Activated naive CD4-positive, alpha-beta T cell treated with anti-CD3 and anti-CD28 coated beads, Interleukin-2, amount 50 U/mL, for 72 hours (primary cell): ENCODE measurements around the gene ESRRG. TPM values are rescaled to one million over a fixed set of nuclear protein-coding genes. Genes with fewer than 3 reads are reported as not detected.

Experiments
- ATAC-seq, 2 donors: fragments of 150-1000 bp; cut with Tn5 transposase; 2 replicates each; pipeline ENCODE4 v1.10.0; 2021; ENCODE audit warnings: mild to moderate bottlenecking in 2 of 2, moderate library complexity in 2 of 2
- DNase-seq, 2 donors: peaks; one replicate each; pipeline ENCODE4 v3.0.0; 2021 to 2022; ENCODE audit warnings: low spot score in 2 of 2
- H3K27ac Mint-ChIP-seq, 2 donors: one replicate each; pipeline ENCODE4 v1.8.0; 2022; ENCODE audit warnings: mild to moderate bottlenecking in 2 of 2, mixed read lengths in 2 of 2
- H3K36me3 Mint-ChIP-seq, 2 donors: one replicate each; pipeline ENCODE4 v1.8.0; 2022; ENCODE audit warnings: mixed read lengths in 2 of 2
- H3K9me3 Mint-ChIP-seq, 2 donors: one replicate each; pipeline ENCODE4 v1.8.0; 2022; ENCODE audit warnings: mixed read lengths in 2 of 2
- total RNA-seq, 2 donors: library from RNA; stranded (reverse); gene quantifications; one replicate each; pipeline ENCODE4 v1.2.3, GENCODE V29; 2022

The ESRRG gene
- total RNA-seq, result not detected

DNA sequence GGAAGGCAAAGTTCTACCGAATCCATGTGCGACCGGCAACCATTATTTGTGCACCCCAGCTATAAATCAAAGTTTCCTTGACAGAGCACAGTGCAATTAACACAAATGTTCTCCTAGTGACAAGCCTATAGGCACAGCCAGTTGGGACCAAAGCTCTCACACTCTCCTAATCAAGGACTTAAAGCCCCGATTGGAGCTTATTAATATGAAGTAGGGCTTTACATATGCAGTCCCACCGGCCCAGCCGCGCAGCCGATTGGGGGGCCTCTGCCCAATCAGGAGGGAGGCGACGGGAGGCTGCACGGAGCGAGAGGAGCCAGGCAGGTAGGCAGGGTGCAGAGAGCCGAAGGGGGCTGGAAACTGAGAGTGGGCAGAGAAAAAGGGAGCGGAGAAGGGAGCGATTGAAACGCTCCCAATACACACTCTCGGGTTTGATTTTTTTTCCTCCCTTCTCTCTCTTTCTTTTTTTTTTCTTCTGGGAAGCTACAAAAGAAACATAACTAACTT is at the start of gene ESRRG:
ESRRG (minus strand) TSS at position 156 of the 507 bp plus-strand sequence; CDS start at position 26, 130 bp downstream.
- peaks cover 4 to 5% of the 10 kb centered on the region in 2 donors for H3K9me3 Mint-ChIP-seq
- DNase-seq (no peak), ATAC-seq (no peak)
- no peak within 1 kb of the TSS for H3K27ac Mint-ChIP-seq
- no peaks in the 10 kb centered on the region for H3K36me3 Mint-ChIP-seq

DNA sequence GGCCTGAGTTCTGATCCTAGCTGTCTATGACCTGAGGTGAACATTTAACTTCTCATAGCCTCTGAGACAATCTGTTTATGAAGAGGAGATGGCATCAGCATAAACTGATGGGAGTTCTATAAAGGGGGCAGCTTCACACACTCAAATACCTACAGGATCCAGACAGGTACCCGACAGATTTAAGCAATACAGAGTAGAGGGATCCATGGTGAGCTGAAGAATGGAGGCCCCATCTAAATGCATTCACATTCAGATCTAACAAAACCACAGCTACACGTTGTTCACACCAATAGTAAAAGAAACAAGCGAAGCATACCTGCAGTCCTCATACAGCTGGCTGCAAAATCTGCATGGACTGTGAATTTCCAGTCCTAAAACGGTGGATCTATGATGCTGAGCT is 48.7 kb upstream of the ESRRG start:
- ATAC-seq (no peak), DNase-seq (no peak)
- Mint-ChIP-seq H3K27ac (no peak overlapping the region), H3K9me3 (peaks cover 12 to 27% of the 10 kb centered on the region in 2 donors), H3K36me3 (no peaks in the 10 kb centered on the region)

DNA sequence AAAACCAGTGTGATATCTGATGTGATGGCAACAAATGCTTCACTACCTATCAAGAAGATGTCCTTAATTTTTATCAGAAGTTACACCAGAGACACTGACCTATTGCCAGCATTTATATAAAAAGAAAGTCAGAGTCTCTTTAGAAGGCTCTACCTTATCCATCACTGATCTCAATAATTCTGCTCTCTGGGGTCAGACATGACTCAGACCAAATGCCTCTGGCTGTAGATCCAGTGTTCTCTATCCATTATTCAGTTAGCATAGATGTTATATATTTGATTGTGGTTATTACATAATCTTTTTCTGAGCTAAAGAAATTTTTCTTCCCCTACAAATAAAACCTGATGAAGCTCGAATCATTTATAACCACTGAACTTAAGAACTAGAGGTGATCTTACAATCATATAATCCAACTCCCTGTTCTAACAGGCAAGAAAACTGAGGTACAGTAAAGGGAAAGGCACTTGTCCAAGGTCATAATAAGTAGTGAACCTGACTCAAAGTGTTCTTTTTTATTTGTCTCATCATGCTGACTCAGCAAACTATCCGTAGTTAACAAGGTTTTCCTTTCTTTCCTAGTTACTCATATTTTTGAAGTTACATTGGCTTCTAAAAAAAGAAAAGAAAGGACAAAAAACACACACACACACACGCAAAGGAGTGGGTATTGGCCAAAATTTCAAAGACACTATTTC is 43.6 kb upstream of the ESRRG start:
- Mint-ChIP-seq H3K27ac (no peak overlapping the region), H3K9me3 (peaks cover 9 to 18% of the 10 kb centered on the region in 2 donors), H3K36me3 (no peaks in the 10 kb centered on the region)
- no peak for DNase-seq
- ATAC-seq, result no peak

DNA sequence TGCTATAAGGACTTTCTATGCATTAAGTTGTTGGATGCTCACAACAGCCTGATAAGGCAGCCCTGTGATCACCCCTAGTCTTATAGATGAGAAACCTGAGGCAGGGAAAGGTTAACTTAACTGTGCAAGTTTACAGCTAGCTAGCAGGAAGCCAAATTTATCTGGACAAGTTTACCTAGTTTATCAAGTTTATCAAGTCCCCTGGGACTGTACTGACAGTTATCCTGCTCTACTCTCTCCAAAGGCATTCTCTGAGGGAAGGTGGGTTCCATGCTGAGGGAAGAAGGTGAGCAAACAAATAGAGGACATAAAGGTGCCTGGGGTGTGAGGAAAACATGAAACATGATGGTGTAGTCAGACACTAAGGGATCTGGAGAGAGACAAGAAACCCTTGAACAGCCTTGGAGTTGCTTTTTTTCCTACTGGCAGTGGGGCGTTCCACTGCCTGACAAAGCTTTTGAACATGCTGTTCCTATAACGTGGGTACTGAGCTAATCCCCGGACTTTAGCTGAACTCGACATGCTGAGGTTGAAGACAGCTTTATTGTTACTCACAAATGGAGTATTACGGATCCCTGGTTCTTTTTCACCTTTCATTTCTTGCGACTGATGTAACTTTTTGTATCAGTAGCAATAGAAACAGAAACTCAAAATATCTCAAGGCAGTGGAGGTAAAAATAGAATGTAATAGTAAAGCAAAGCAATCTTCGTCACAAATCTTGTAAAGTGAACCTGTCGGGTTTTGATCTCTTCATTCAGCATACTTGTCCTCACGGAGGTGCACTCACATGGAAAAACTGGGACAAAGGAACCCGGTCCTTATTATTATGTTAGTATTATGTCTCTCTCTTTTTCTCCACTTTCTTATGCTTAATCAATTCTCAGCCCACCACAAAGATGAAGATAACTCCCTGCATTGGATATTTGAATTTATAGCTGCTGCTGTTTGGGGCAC is 42.4 kb upstream of the ESRRG start:
- Mint-ChIP-seq H3K36me3 (no peaks in the 10 kb centered on the region), H3K27ac (no peak overlapping the region), H3K9me3 (peaks cover 9 to 19% of the 10 kb centered on the region in 2 donors)
- DNase-seq (no peak), ATAC-seq (no peak)

DNA sequence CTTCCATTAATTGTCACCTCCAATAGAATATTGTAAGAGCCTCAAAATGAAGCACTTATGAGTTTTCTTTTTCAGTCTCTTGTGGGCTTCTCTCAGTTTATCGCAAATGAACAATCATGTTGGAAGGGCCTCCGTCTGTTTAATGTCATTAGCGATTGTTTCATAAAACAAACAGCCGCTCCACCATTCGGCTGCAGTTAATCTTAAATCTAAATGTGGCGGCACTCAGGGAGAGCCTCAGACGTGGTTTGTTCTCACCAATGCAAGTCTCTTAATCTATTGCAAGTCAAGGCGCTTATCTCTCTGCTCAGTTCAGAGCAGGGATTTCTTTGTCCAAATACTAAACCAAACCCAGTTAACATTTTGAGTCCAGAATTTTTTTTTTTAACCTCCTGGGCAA is 34.9 kb upstream of the ESRRG start:
- ATAC-seq (no peak), DNase-seq (no peak)
- H3K27ac Mint-ChIP-seq, result no peak overlapping the region
- H3K9me3 Mint-ChIP-seq, result peaks cover 0 to 5% of the 10 kb centered on the region in 2 donors
- H3K36me3 Mint-ChIP-seq, result no peaks in the 10 kb centered on the region

DNA sequence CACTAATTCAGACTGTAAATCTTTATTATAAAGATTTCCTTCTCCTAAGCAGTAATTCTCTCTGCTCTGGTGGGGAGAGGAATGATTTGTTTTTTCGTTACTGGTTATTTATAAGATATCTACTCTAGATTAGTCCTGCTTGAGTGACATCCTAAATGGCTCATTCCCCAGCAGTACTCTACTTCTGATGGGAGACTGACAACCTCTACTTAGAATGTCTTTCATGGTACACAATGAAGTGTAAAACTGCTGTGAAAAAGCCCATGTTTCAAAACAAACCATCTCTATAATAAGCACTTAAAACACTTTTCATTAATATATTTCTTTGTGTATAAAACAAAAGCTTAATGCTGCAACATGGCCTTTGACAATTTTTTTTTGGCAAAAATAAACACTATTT is 33.9 kb upstream of the ESRRG start:
- no peak for ATAC-seq
- Mint-ChIP-seq H3K36me3 (no peaks in the 10 kb centered on the region), H3K27ac (no peak overlapping the region), H3K9me3 (peaks cover 0 to 5% of the 10 kb centered on the region in 2 donors)
- DNase-seq, result no peak

DNA sequence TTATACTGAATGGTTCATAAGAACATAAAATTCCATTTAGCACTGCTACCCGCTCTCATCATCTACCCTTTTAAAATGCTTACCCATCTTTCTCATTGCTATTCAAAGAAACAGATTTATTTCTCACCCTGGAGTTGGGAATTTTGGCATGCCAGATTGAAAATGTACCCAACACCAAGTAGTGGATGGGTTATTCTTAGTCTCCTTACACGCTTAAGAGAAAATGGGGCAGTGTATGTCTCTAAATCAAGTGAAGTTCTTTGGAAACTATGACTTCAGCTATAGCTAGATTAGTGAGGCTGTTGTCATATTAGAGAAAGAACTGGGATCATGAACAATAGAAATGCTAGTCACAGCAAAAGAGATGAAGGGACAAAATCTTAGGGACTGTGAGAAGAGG is 27.7 kb upstream of the ESRRG start:
- H3K27ac Mint-ChIP-seq, result no peak overlapping the region
- no peaks in the 10 kb centered on the region for H3K36me3 Mint-ChIP-seq
- H3K9me3 Mint-ChIP-seq, result peaks cover 0 to 4% of the 10 kb centered on the region in 2 donors
- no peak for ATAC-seq
- no peak for DNase-seq

DNA sequence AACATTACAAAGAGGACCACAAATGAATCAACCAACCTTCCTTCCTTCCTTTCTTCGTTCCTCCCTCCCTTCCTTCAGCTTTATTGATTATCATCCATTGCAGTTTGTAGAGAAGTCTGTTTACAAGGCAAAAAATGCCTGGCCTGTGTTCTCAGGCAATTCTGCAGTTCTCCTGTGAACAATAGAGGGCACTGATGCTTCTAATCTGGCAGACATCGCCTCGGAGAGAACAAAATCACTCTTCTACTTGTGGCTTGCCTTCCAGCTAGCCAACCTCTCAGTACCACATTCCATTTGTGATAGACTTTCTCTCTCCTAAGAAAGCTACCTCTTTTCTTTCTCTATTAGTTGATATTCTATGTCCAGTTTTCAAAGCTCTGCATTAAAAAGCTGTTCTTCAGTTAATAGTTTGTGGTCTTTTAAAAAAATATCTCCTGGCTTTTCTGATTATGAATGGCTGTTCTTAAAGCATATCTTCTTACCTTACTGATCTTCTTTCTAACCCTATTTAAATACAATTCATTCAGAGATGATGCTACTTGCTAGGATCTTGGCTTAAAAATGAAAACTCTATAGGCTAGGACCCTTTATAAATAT is 26.9 kb upstream of the ESRRG start:
- Mint-ChIP-seq H3K9me3 (peaks cover 0 to 7% of the 10 kb centered on the region in 2 donors), H3K36me3 (no peaks in the 10 kb centered on the region), H3K27ac (no peak overlapping the region)
- DNase-seq (no peak), ATAC-seq (no peak)

DNA sequence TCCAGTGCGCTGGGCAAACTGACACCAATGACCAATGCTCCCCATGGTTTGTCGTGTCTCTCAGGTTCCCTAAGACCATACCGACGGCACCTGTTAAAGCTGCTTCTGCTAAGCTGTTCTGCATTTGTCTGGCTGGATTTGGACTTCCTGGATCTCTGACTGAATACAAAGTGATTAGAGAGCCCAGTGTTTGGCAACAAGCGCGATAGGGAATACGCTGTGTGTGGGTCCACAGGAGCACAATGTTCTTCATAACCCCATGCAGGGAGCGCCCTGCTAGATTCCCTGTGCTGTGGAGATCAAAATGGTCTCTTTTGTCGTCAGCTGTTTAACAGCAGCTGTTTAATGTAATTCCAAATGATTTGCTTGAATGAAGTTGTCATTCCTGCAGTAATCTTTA is 26.0 kb upstream of the ESRRG start:
- H3K27ac Mint-ChIP-seq, result no peak overlapping the region
- ATAC-seq, result no peak
- no peak for DNase-seq
- peaks cover 0 to 7% of the 10 kb centered on the region in 2 donors for H3K9me3 Mint-ChIP-seq
- no peaks in the 10 kb centered on the region for H3K36me3 Mint-ChIP-seq

DNA sequence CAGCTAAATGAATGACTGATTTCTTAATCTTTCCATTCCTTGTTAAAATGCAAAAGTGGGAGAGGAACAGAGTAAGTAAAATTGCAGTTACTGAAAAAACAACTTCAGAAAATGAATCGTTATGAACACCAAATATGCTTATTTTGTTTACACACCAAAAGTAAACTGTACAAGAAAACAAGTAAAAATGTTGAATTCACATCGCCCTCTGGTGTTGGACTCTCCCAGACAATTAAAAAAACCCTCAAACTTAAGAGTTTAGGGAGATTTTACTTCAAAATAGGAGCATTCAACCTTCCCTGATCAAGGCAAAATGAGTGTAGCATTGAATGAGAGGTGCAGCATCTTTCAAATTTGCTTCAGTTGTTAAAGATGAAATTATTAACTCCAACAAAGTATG is 19.4 kb upstream of the ESRRG start:
- Mint-ChIP-seq H3K27ac (no peak overlapping the region), H3K9me3 (peaks cover 0 to 8% of the 10 kb centered on the region in 2 donors), H3K36me3 (no peaks in the 10 kb centered on the region)
- DNase-seq, result no peak
- no peak for ATAC-seq

DNA sequence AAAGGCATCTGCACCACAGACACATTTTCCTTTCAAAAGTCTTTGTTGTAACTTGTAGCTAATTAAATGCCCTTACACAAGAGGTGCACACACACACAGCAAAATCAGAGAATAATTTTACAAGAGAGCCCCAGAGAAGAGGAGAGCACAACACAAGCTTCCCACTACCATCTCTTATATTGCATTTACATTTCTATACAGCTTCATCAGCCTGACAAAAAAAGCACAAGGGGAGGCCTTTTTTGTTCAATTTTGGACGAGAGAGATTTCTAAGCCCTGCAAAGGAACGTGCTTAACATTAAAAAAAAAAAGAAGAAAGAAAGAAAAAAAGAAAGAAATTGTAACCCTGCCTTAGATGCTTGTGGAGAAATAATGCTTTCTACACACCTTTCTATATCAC is 17.1 kb upstream of the ESRRG start:
- DNase-seq (no peak), ATAC-seq (no peak)
- H3K36me3 Mint-ChIP-seq, result no peaks in the 10 kb centered on the region
- H3K9me3 Mint-ChIP-seq, result peaks cover 0 to 7% of the 10 kb centered on the region in 2 donors
- no peak overlapping the region for H3K27ac Mint-ChIP-seq

DNA sequence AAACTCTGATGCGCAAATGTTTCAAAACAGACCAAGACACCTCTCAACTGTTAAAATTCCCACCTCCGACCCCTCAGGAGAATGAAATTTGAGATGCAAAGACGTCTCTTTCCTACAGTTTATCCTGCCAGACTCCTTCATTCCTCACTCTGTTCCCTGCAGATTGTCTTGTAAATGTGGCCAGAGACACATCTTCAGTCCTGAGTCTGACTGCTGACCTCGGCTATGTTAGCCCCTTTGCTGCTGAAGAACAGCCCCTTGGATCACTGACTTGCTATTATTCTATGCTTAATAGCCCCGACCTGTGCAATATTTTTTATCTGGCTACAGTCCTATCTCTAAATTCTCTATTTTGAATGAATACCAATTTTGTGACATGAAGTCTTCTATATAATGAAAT is 16.6 kb upstream of the ESRRG start:
- DNase-seq, result no peak
- Mint-ChIP-seq H3K27ac (no peak overlapping the region), H3K9me3 (peaks cover 0 to 4% of the 10 kb centered on the region in 2 donors), H3K36me3 (no peaks in the 10 kb centered on the region)
- no peak for ATAC-seq

DNA sequence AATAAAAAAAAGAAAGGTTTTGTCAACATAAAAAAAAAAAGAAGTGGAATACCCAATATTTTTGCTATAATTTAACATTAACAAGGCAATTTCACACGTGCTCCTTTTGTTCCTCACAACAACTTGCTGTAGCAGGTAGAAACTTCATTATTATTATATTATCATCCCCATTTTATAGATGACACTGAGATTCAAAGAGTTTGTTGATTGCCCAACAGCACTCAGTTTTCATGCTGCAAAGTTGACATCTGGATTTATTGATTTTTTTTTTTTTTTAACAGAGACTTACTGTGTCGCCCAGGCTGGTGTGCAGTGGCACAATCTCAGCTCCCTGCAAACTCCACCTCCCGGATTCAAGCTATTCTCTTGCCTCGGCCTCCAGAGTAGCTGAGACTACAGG is 8.9 kb upstream of the ESRRG start:
- peaks cover 4 to 9% of the 10 kb centered on the region in 2 donors for H3K9me3 Mint-ChIP-seq
- DNase-seq, result no peak
- no peak overlapping the region for H3K27ac Mint-ChIP-seq
- ATAC-seq, result no peak
- H3K36me3 Mint-ChIP-seq, result no peaks in the 10 kb centered on the region

DNA sequence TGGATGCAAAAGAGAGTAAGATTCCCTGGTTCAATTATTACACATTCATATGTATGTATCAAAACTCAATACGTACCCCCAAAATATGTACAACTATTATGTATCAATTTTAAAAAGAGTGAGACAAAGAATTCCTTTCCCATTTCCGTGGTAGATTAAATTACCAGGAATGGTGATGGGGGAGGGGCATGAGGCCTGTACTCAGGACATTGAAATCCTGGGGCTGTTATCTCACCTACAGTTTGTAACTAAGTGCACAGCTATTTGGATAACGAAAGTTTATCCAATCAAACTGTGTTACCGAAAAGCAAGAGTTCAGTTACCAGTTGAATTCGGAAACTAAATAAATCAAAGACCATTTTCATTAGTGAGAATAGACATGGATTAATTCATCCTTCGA is 8.3 kb upstream of the ESRRG start:
- peaks cover 4 to 9% of the 10 kb centered on the region in 2 donors for H3K9me3 Mint-ChIP-seq
- H3K27ac Mint-ChIP-seq, result no peak overlapping the region
- no peak for ATAC-seq

DNA sequence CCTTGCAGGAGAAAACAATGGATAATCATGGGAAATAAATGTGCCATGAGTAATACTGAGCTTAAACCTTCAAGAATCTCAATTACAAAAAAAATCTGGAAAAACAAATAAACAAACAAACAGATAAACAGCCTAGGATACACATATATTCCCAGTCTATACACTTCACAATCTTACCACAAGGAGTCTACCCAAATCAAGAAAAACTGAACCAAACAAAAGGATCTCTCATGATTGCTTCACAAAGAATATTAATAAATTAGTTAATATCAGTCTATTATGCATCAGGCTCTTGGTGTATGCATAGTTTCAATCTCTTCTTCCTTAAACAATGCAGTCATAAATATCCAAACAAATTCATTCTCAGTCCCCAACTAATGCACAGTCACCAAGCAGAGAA is 3.2 kb upstream of the ESRRG start:
- ATAC-seq (no peak), DNase-seq (no peak)
- Mint-ChIP-seq H3K36me3 (no peaks in the 10 kb centered on the region), H3K9me3 (peaks cover 4 to 5% of the 10 kb centered on the region in 2 donors), H3K27ac (no peak overlapping the region)

More for the DNA sequence above, 8.3 kb upstream of the ESRRG start:
- no peak for DNase-seq
- no peaks in the 10 kb centered on the region for H3K36me3 Mint-ChIP-seq

DNA sequence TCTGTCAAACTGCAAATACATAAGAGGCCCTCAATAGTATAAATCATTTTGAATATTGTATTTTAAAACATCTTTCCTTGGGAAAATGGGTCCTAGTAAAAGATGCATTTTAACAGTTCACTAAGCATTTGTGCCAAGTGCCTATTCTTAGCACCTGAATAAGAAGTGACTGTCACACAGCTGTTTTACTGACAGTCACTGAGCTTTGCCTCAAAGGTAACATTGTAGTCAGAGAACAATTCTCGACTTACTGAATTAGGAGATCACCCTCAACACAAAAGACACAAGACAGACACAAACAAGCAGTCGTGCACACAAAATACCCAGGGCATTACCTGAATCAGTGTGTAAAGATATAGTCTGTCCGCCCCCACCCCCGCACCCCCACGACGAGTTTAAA is 408 bp downstream of the ESRRG start:
- no peak for DNase-seq
- Mint-ChIP-seq H3K9me3 (peaks cover 4 to 5% of the 10 kb centered on the region in 2 donors), H3K36me3 (no peaks in the 10 kb centered on the region), H3K27ac (no peak overlapping the region)
- no peak for ATAC-seq

DNA sequence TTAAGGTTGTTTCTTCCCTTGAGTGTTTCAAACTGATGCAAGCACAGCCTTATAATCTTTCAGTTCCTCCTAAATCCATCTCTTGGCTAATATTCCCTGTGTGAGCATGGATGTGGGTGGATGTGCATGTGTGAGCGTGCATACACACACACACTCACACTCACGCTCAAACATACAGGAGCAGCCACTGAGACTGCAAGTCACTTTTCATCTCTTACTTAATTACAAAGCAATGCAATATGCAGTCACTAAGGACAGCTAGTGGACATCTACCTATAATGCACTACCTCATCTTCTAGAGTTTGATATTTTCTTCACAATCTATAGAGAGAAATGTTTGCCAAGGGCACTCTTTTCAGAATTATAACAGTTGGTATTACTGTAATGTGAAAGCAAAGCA is 1.4 kb downstream of the ESRRG start:
- no peak for ATAC-seq

More for the DNA sequence above, 1.4 kb downstream of the ESRRG start:
- Mint-ChIP-seq H3K27ac (no peak overlapping the region), H3K9me3 (peaks cover 0 to 4% of the 10 kb centered on the region in 2 donors), H3K36me3 (no peaks in the 10 kb centered on the region)
- DNase-seq, result no peak
